ENCODE data around the gene SERPINA12. TPM values are rescaled to one million over a fixed set of nuclear protein-coding genes. Genes with fewer than 3 reads are reported as not detected.

SERPINA12 gene
- total RNA-seq, 6 experiments from 2014 or later = 0.26 to 2.8 (median 0.39) TPM; not detected in 3

GRCh38 chr14:94540031-94540794 is 30.9 kb upstream of the SERPINA12 start:
- no peak overlapping the region for H3K27ac ChIP-seq
- ATAC-seq (peak; percentile 31 to 52 (median 42)), DNase-seq (no peak)
- no peaks in the 10 kb centered on the region for H3K9me3 ChIP-seq
- no peaks in the 10 kb centered on the region for H3K36me3 ChIP-seq
- peak in 1 of 4 donors; percentile 14 for TF ChIP-seq CTCF (IDR thresholded peaks at IDR 0.05)
- no peak for TF ChIP-seq POLR2A (IDR thresholded peaks at IDR 0.05)
- 39% methylated on average over 12 of the region's 13 CpGs for WGBS (ENCODE audit: insufficient coverage, low coverage, low lambda C conversion rate, missing lambda C conversion rate)
- intact Hi-C loops (cut with DNase I) = loop anchor here (10.0 kb wide), 2 partner anchors 95 to 115 kb away; no protein-coding TSS in a partner anchor
- no peak overlapping the region for H3K4me3 ChIP-seq
- peaks cover 0 to 10% (median 0%) of the 10 kb centered on the region in 4 donors for H3K4me1 ChIP-seq
- H3K27me3 ChIP-seq = no peaks in the 10 kb centered on the region

GRCh38 chr14:94539181-94539580 is 29.9 kb upstream of the SERPINA12 start:
- no peaks in the 10 kb centered on the region for H3K27me3 ChIP-seq
- no peaks in the 10 kb centered on the region for H3K36me3 ChIP-seq
- no peaks in the 10 kb centered on the region for H3K9me3 ChIP-seq
- peaks cover 0 to 10% (median 0%) of the 10 kb centered on the region in 4 donors for H3K4me1 ChIP-seq
- ATAC-seq (no peak), DNase-seq (no peak)
- WGBS (ENCODE audit: insufficient coverage, low coverage, low lambda C conversion rate, missing lambda C conversion rate) = 76% methylated on average over 5 of the region's 7 CpGs
- H3K4me3 ChIP-seq = no peak overlapping the region
- TF ChIP-seq POLR2A (IDR thresholded peaks at IDR 0.05) (no peak), CTCF (IDR thresholded peaks at IDR 0.05) (no peak)
- intact Hi-C loops (cut with DNase I) = no loop called here
- no peak overlapping the region for H3K27ac ChIP-seq

- H3K27me3 ChIP-seq = no peaks in the 10 kb centered on the region
- H3K4me1 ChIP-seq = peaks cover 0 to 10% (median 0%) of the 10 kb centered on the region in 4 donors
- ATAC-seq (no peak), DNase-seq (no peak)
- no peak overlapping the region for H3K4me3 ChIP-seq
- intact Hi-C loops (cut with DNase I) = no loop called here
- H3K36me3 ChIP-seq = no peaks in the 10 kb centered on the region
- no peaks in the 10 kb centered on the region for H3K9me3 ChIP-seq
- H3K27ac ChIP-seq = no peak overlapping the region
- WGBS (ENCODE audit: insufficient coverage, low coverage, low lambda C conversion rate, missing lambda C conversion rate) = 78% methylated on average over 6 of the region's 6 CpGs
- no peak for TF ChIP-seq POLR2A (IDR thresholded peaks at IDR 0.05)
- no peak for TF ChIP-seq CTCF (IDR thresholded peaks at IDR 0.05)
Measured at GRCh38 chr14:94538070-94538740, 28.9 kb upstream of the SERPINA12 start.

- intact Hi-C loops (cut with DNase I) = no loop called here
- Histone ChIP-seq H3K36me3 (no peaks in the 10 kb centered on the region), H3K9me3 (no peaks in the 10 kb centered on the region), H3K27ac (no peak overlapping the region), H3K27me3 (no peaks in the 10 kb centered on the region), H3K4me3 (no peak overlapping the region), H3K4me1 (peaks cover 0 to 10% (median 0%) of the 10 kb centered on the region in 4 donors)
- no peak for DNase-seq
- ATAC-seq = peak; percentile 88 to 94 (median 92)
- WGBS (ENCODE audit: insufficient coverage, low coverage, low lambda C conversion rate, missing lambda C conversion rate) = 29% methylated on average over 1 of the region's 2 CpGs
- TF ChIP-seq POLR2A (IDR thresholded peaks at IDR 0.05) = no peak
- TF ChIP-seq CTCF (IDR thresholded peaks at IDR 0.05) = peak; percentile 43 to 70 (median 51)
Measured at GRCh38 chr14:94536836-94537235, 27.6 kb upstream of the SERPINA12 start.

Measured in right lobe of liver (tissue), 6 donors.